Measurements from ENCODE around the gene CAMKMT. TPM values are rescaled to one million over a fixed set of nuclear protein-coding genes. Genes with fewer than 3 reads are reported as not detected.

Gene CAMKMT
- total and polyA plus RNA-seq, 8 donors: 1.4 to 27.4 (median 6.2) TPM

DNA sequence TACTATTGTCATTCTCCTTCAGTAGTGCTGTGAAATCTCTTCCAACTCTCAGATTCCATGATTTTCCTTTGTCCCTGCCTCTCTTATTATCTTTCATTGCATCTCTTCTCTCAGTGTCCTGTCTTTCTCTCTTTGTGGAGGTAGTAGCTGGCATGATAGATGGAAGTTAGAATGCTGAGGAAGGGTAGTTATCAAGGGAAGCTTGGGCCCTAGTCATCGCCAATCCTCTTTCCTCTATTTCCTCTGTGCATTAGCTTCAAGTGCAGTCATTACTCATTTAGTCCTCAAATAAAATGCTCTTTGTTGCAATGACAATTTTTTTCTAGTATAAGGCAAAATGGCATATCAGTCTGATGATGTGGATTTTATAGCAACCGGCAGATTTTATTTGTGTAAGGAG lies 207.7 kb downstream of the CAMKMT start:
- TF ChIP-seq POLR2AphosphoS5 (IDR thresholded peaks at IDR 0.05): no peak
- no peak for TF ChIP-seq EP300 (IDR thresholded peaks at IDR 0.05)
- TF ChIP-seq, protein P1, sequence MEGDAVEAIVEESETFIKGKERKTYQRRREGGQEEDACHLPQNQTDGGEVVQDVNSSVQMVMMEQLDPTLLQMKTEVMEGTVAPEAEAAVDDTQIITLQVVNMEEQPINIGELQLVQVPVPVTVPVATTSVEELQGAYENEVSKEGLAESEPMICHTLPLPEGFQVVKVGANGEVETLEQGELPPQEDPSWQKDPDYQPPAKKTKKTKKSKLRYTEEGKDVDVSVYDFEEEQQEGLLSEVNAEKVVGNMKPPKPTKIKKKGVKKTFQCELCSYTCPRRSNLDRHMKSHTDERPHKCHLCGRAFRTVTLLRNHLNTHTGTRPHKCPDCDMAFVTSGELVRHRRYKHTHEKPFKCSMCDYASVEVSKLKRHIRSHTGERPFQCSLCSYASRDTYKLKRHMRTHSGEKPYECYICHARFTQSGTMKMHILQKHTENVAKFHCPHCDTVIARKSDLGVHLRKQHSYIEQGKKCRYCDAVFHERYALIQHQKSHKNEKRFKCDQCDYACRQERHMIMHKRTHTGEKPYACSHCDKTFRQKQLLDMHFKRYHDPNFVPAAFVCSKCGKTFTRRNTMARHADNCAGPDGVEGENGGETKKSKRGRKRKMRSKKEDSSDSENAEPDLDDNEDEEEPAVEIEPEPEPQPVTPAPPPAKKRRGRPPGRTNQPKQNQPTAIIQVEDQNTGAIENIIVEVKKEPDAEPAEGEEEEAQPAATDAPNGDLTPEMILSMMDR (IDR thresholded peaks at IDR 0.05): no peak
- no peak for TF ChIP-seq POLR2A (IDR thresholded peaks at IDR 0.05)
- 90 to 97% (median 94%) methylated on average over 2 of the region's 2 CpGs for WGBS, 5 donors
- Histone ChIP-seq H3K4me1 (no peaks in the 10 kb centered on the region), H3K27me3 (no peaks in the 10 kb centered on the region), H3K4me3 (no peak overlapping the region), H3K9me3 (no peaks in the 10 kb centered on the region), H3K27ac (no peak overlapping the region), H3K36me3 (no peaks in the 10 kb centered on the region)
- DNase-seq: no peak
- intact Hi-C loops (cut with DNase I; ENCODE audit: low total_unique reads): no loop called here

DNA sequence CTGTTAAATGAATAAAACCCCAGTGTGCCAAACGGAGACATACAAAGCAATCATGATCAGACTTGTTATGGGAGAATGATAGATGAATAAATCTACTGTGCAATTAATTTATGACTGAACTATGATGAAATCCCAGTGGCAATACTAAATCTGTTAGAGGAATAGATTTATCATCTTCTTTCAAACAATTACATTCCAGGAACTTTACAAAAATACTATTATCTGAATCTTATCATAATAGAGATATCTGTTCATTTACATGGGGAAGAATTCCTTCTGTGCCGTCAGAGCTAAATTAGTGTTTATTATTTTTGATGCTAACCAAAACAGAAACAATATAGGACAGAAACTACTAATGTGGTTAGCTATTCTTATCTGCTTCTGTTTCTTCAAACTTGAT lies 208.5 kb downstream of the CAMKMT start:
- Histone ChIP-seq H3K4me3 (no peak overlapping the region), H3K36me3 (no peaks in the 10 kb centered on the region), H3K27me3 (no peaks in the 10 kb centered on the region), H3K4me1 (no peaks in the 10 kb centered on the region), H3K9me3 (no peaks in the 10 kb centered on the region), H3K27ac (no peak overlapping the region)
- TF ChIP-seq POLR2AphosphoS5 (IDR thresholded peaks at IDR 0.05) (no peak), EP300 (IDR thresholded peaks at IDR 0.05) (no peak), POLR2A (IDR thresholded peaks at IDR 0.05) (no peak)
- TF ChIP-seq, protein P1 (IDR thresholded peaks at IDR 0.05): no peak
- WGBS, 5 donors: 39 to 61% (median 52%) methylated on average over 2 of the region's 2 CpGs
- no peak for DNase-seq
- intact Hi-C loops (cut with DNase I; ENCODE audit: low total_unique reads): no loop called here

DNA sequence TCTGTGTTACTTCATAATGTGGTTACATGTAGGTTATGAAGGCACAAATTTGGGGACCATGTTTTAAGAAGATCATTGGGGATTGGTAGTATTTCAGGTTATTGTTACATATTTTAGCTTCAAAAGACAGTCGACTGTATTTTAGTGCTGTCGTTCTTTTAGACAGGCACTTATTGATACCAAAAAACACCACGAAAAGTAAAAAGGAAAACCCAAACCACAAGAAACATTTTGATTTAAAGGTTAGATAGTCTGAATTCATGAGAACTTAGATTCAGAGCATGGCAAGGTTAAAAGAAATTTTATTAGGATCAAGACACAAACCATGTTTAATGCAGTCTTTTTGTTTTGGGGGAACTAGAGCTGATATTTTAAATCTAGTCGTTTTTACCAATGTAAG lies 209.0 kb downstream of the CAMKMT start:
- Histone ChIP-seq H3K27me3 (no peaks in the 10 kb centered on the region), H3K4me1 (no peaks in the 10 kb centered on the region), H3K4me3 (no peak overlapping the region), H3K36me3 (no peaks in the 10 kb centered on the region), H3K27ac (no peak overlapping the region), H3K9me3 (no peaks in the 10 kb centered on the region)
- intact Hi-C loops (cut with DNase I; ENCODE audit: low total_unique reads): no loop called here
- DNase-seq: no peak
- TF ChIP-seq POLR2AphosphoS5 (IDR thresholded peaks at IDR 0.05) (no peak), EP300 (IDR thresholded peaks at IDR 0.05) (no peak), POLR2A (IDR thresholded peaks at IDR 0.05) (no peak)
- TF ChIP-seq, protein P1 (IDR thresholded peaks at IDR 0.05): no peak
- 64 to 75% (median 68%) methylated on average over 4 of the region's 4 CpGs for WGBS, 5 donors

- WGBS, 5 donors: 87 to 94% (median 91%) methylated on average over 8 of the region's 8 CpGs
- no peaks in the 10 kb centered on the region for H3K27me3 ChIP-seq
Measured at GRCh38 chr2:44572196-44572900, 210.6 kb downstream of the CAMKMT start.

More at GRCh38 chr2:44572196-44572900, 210.6 kb downstream of the CAMKMT start:
- no peaks in the 10 kb centered on the region for H3K9me3 ChIP-seq
- TF ChIP-seq EP300 (IDR thresholded peaks at IDR 0.05) (no peak), POLR2A (IDR thresholded peaks at IDR 0.05) (no peak), POLR2AphosphoS5 (IDR thresholded peaks at IDR 0.05) (no peak)
- TF ChIP-seq, protein P1 (IDR thresholded peaks at IDR 0.05): no peak
- no peak for DNase-seq
- no peaks in the 10 kb centered on the region for H3K36me3 ChIP-seq
- no peak overlapping the region for H3K4me3 ChIP-seq
- no peak overlapping the region for H3K27ac ChIP-seq
- intact Hi-C loops (cut with DNase I; ENCODE audit: low total_unique reads): no loop called here
- no peaks in the 10 kb centered on the region for H3K4me1 ChIP-seq
